Karpas-422 (cell line): Measurements from ENCODE around the gene RIPOR3. TPM values are rescaled to one million over a fixed set of nuclear protein-coding genes. Genes with fewer than 3 reads are reported as not detected.

Experiments used
- DNase-seq: peaks from one replicate; pipeline ENCODE4 v3.0.0-alpha.2; 2015
- H2AFZ ChIP-seq: fragments of 200-600 bp; sonication (generic); 2 replicates; pipeline ENCODE4 v1.6.1; 2014; ENCODE audit warnings: antibody characterized with exemption, low read length, mixed read lengths
- H3K27ac ChIP-seq: fragments of 200-600 bp; sonication (generic); 2 replicates; pipeline ENCODE4 v1.5.1; 2014; ENCODE audit warnings: mild to moderate bottlenecking, low read length, moderate library complexity
- H3K27me3 ChIP-seq: fragments of 200-600 bp; sonication (generic); 2 replicates; pipeline ENCODE4 v1.6.1; 2014; ENCODE audit warnings: low read length, mixed read lengths
- H3K36me3 ChIP-seq: fragments of 200-600 bp; sonication (generic); 2 replicates; pipeline ENCODE4 v1.6.1; 2014; ENCODE audit warnings: low read length, mixed read lengths; ENCODE audit not compliant: insufficient read depth
- H3K4me1 ChIP-seq: fragments of 200-600 bp; sonication (generic); 2 replicates; pipeline ENCODE4 v1.6.1; 2014; ENCODE audit warnings: mild to moderate bottlenecking, low read length, mixed read lengths
- H3K4me2 ChIP-seq: fragments of 200-600 bp; sonication (generic); 2 replicates; pipeline ENCODE4 v1.6.1; 2014; ENCODE audit warnings: low read length, low read depth, mild to moderate bottlenecking; ENCODE audit not compliant: poor library complexity, severe bottlenecking
- H3K4me3 ChIP-seq: fragments of 200-600 bp; sonication (generic); 2 replicates; pipeline ENCODE4 v1.5.1; 2014; ENCODE audit warnings: mild to moderate bottlenecking, antibody characterized with exemption, low read length, mixed read lengths
- H3K79me2 ChIP-seq: fragments of 200-600 bp; sonication (generic); 2 replicates; pipeline ENCODE4 v1.6.1; 2014; ENCODE audit warnings: mild to moderate bottlenecking, low read length, mixed read lengths
- H3K9ac ChIP-seq: fragments of 200-600 bp; sonication (generic); 2 replicates; pipeline ENCODE4 v1.6.0; 2014; ENCODE audit warnings: low read length
- H3K9me2 ChIP-seq: fragments of 200-600 bp; sonication (generic), shearing (Covaris generic); replicated peaks from 2 replicates; pipeline ENCODE4 v1.6.0; 2014; ENCODE audit warnings: mild to moderate bottlenecking, low read length, moderate library complexity; ENCODE audit not compliant: insufficient read depth
- H3K9me3 ChIP-seq: fragments of 300-700, 200-600 bp; sonication (generic); 2 replicates; pipeline ENCODE4 v1.6.1; 2014; ENCODE audit warnings: low read length, mixed read lengths
- H4K20me1 ChIP-seq: fragments of 200-600 bp; sonication (generic); 2 replicates; pipeline ENCODE4 v1.6.1; 2014; ENCODE audit warnings: mild to moderate bottlenecking, antibody characterized with exemption, low read length, low read depth; ENCODE audit not compliant: insufficient read depth
- total RNA-seq: library from RNA; depleted of rRNA; stranded (reverse); fragments of >200 nt; shearing (Covaris generic); gene quantifications from 2 replicates; pipeline ENCODE4 v1.2.3, GENCODE V29; 2014; ENCODE audit warnings: low replicate concordance

RIPOR3 gene
- total RNA-seq, 1 experiment from 2014 or later, result not detected

DNA sequence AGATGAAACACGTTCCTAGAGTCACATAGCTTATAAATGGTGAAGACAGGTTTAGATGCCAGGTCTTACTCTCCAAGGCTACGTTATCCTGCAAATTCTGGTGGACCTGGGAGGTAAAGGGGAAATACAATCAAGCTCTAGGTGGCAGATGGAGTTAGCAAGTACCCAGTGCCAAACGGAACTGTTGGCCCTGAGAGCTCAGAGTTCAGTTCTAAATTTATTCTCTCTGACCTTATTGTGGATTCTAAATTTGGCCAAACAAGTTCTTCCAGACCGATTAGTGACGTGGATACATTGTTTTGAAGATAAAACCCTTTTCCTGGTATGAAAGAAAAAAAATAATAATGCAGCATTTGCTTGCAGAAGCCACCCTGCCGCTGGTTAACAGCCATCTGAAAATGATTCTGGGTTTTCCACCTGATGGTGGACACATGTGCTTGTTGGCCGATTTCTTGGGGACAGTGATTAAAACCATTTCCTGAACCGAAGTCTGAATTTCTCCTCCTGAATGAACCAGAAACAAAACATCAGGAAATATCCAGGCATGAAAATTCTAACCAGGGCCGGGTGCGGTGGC, 32.5 kb downstream of the RIPOR3 start:
- no peak for DNase-seq
- Histone ChIP-seq H3K9me2 (no peaks in the 10 kb centered on the region), H3K4me2 (no peak overlapping the region), H3K4me1 (no peaks in the 10 kb centered on the region), H3K9me3 (no peaks in the 10 kb centered on the region), H3K27me3 (no peaks in the 10 kb centered on the region), H3K27ac (no peak overlapping the region), H3K4me3 (no peak overlapping the region), H3K79me2 (no peaks in the 10 kb centered on the region), H2AFZ (no peak overlapping the region), H3K9ac (no peak overlapping the region), H4K20me1 (no peaks in the 10 kb centered on the region), H3K36me3 (no peaks in the 10 kb centered on the region)

DNA sequence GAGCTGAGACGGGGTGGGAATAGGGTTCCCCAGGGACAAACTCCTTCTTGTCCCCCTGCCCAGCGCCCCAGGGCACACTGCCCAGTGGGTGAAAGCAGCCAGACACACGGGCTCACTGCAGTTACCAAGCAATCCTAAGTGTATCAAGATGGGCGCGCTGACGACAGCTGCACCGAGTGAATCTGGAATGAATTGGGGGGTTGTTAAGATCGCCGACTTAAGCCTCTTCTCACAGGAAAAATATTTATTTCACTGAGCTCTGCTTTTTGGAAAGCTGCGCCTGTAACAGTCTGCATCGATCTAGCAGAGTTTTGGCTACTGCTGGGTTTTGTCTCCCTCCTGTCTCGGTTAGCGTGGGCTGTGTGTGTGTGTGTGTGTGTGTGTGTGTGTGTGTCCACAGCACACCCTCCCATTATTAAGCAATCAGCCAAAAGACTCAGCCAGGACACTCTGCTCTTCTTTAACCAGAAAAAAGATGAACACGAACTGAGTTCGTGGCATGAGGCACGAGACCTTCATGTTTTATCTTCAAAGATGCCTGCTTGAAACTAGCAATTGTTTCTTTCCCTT, 35.9 kb downstream of the RIPOR3 start:
- Histone ChIP-seq H3K9me3 (no peaks in the 10 kb centered on the region), H2AFZ (no peak overlapping the region), H3K4me2 (no peak overlapping the region), H3K27ac (no peak overlapping the region), H3K9me2 (no peaks in the 10 kb centered on the region), H3K9ac (no peak overlapping the region), H4K20me1 (no peaks in the 10 kb centered on the region), H3K79me2 (no peaks in the 10 kb centered on the region), H3K36me3 (no peaks in the 10 kb centered on the region), H3K27me3 (no peaks in the 10 kb centered on the region), H3K4me3 (no peak overlapping the region), H3K4me1 (no peaks in the 10 kb centered on the region)
- no peak for DNase-seq

DNA sequence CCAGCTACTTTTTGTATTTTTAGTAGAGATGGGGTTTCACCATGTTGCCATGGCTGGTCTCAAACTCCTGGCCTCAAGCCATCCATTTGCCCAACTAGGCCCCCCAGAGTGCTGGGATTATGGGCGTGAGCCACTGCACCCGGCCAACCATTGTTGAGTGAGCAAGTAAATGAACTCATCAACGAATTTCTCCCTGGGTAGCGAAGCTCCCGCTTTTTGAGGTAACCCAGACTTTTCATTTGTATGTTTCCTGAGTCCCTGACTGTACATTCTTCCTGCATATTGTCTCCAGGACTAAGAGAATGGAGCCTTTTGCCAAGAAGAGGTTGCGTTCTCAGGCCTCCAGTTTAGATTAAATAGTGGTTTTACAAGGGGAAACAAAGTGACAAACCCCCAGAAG, 36.4 kb downstream of the RIPOR3 start:
- Histone ChIP-seq H3K9me3 (no peaks in the 10 kb centered on the region), H3K27ac (no peak overlapping the region), H3K4me2 (no peak overlapping the region), H3K4me1 (no peaks in the 10 kb centered on the region), H2AFZ (no peak overlapping the region), H3K27me3 (no peaks in the 10 kb centered on the region), H3K79me2 (no peaks in the 10 kb centered on the region), H3K9me2 (no peaks in the 10 kb centered on the region), H4K20me1 (no peaks in the 10 kb centered on the region), H3K4me3 (no peak overlapping the region), H3K36me3 (no peaks in the 10 kb centered on the region), H3K9ac (no peak overlapping the region)
- DNase-seq, result no peak

DNA sequence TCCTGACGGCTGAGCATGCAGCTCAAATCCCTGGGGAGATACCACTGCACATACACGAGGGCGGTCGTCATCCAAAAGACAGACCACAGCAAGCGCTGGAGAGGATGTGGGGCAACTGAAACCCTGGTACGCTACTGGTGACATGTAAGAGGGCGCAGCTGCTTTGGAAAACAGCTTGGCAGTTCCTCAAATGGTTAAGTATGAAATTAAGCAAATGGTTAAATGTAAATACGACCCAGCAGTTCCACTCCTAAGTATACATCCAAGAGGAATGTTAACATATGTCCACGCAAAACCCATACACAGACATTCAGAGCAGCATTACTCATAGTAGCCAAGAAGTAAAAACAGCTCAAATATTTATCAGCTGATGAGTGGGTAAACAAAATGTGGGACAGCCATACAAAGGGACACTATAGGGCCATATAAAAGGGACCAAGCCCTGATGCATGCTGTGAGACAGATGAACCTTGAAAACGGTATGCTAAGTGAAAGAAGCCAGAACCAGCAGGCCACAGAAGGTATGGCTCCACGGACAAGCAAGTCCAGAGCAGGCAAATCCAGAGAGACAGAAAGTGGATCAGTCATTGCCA, 38.5 kb downstream of the RIPOR3 start:
- Histone ChIP-seq H3K9me2 (no peaks in the 10 kb centered on the region), H3K79me2 (no peaks in the 10 kb centered on the region), H3K27ac (no peak overlapping the region), H3K27me3 (no peaks in the 10 kb centered on the region), H2AFZ (no peak overlapping the region), H3K4me3 (no peak overlapping the region), H3K9me3 (no peaks in the 10 kb centered on the region), H3K4me2 (no peak overlapping the region), H3K4me1 (no peaks in the 10 kb centered on the region), H4K20me1 (no peaks in the 10 kb centered on the region), H3K36me3 (no peaks in the 10 kb centered on the region), H3K9ac (no peak overlapping the region)
- no peak for DNase-seq

DNA sequence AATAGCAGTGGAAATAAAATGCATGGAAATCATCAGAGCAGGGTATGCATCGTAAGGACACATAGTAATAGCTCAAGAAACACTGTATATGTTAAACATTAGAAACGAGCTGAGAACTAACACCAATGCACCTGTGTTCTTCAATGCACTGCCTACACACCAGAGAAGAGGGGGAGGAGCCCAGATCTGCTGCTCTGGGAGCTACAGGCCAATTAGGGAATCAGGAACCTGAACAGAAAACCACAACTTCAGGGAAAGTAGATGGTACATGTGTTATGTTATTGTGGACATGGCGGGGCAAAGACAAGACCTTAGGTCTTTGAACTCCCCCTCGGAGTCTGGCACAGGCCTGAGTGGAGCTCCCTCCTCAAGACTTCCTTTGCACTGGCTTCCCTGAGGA, 39.7 kb downstream of the RIPOR3 start:
- H3K36me3 ChIP-seq, result no peaks in the 10 kb centered on the region
- no peak overlapping the region for H3K9ac ChIP-seq
- no peak overlapping the region for H3K27ac ChIP-seq
- no peaks in the 10 kb centered on the region for H3K79me2 ChIP-seq
- H4K20me1 ChIP-seq, result no peaks in the 10 kb centered on the region
- H2AFZ ChIP-seq, result no peak overlapping the region
- H3K4me1 ChIP-seq, result no peaks in the 10 kb centered on the region
- DNase-seq, result no peak
- no peak overlapping the region for H3K4me2 ChIP-seq
- H3K27me3 ChIP-seq, result no peaks in the 10 kb centered on the region
- no peak overlapping the region for H3K4me3 ChIP-seq
- H3K9me2 ChIP-seq, result no peaks in the 10 kb centered on the region
- peaks cover 2% of the 10 kb centered on the region for H3K9me3 ChIP-seq

DNA sequence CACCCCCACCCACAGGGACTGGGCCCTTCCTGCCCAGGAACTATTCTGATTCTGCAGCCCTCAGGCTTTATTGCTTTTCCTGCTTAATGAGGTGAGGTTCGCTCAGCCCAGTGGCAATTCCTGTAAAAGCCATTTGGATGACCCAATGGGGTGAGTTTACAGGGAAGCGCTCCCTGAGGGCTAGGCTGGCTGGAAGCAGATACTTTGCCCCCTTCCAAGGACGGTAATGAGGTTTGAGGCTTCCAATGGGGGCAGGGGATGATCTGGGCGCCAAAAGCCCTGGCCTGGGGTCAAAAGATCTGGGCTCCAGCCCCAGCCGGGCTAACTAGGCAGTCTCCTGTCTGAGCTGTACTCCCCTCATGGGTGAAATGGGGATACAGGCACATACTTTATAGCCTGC, 41.8 kb downstream of the RIPOR3 start:
- no peaks in the 10 kb centered on the region for H4K20me1 ChIP-seq
- no peaks in the 10 kb centered on the region for H3K79me2 ChIP-seq
- no peak overlapping the region for H3K27ac ChIP-seq
- no peaks in the 10 kb centered on the region for H3K4me1 ChIP-seq
- peaks cover 5% of the 10 kb centered on the region for H3K9me3 ChIP-seq
- no peak overlapping the region for H3K9ac ChIP-seq
- no peaks in the 10 kb centered on the region for H3K9me2 ChIP-seq
- H3K4me3 ChIP-seq, result no peak overlapping the region
- H3K36me3 ChIP-seq, result no peaks in the 10 kb centered on the region
- no peak overlapping the region for H2AFZ ChIP-seq
- no peak for DNase-seq
- H3K27me3 ChIP-seq, result no peaks in the 10 kb centered on the region
- no peak overlapping the region for H3K4me2 ChIP-seq

DNA sequence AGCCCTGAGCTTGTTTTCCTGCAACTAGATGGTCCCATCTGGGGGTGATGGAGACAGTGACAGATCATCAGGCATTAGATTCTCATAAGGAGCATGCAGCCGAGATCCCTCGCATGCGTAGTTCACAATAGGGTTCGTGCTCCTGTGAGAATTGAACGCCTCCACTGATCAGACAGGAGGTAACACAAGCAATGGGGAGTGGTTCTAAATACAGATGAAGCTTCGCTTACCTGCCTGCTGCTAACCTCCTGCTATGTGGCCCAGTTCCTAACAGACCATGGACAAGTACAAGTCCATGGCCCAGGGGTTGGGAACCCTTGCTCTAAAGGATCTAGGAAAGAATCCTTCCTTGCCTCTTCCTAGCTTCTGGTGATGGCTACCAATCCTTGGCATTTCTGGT, 42.7 kb downstream of the RIPOR3 start:
- H4K20me1 ChIP-seq, result no peaks in the 10 kb centered on the region
- no peak overlapping the region for H3K4me2 ChIP-seq
- no peak for DNase-seq
- H3K36me3 ChIP-seq, result no peaks in the 10 kb centered on the region
- H3K27me3 ChIP-seq, result no peaks in the 10 kb centered on the region
- no peak overlapping the region for H3K4me3 ChIP-seq
- H3K27ac ChIP-seq, result no peak overlapping the region
- no peaks in the 10 kb centered on the region for H3K79me2 ChIP-seq
- H2AFZ ChIP-seq, result no peak overlapping the region
- H3K9ac ChIP-seq, result no peak overlapping the region
- H3K4me1 ChIP-seq, result no peaks in the 10 kb centered on the region
- no peaks in the 10 kb centered on the region for H3K9me2 ChIP-seq
- H3K9me3 ChIP-seq, result peaks cover 5% of the 10 kb centered on the region

DNA sequence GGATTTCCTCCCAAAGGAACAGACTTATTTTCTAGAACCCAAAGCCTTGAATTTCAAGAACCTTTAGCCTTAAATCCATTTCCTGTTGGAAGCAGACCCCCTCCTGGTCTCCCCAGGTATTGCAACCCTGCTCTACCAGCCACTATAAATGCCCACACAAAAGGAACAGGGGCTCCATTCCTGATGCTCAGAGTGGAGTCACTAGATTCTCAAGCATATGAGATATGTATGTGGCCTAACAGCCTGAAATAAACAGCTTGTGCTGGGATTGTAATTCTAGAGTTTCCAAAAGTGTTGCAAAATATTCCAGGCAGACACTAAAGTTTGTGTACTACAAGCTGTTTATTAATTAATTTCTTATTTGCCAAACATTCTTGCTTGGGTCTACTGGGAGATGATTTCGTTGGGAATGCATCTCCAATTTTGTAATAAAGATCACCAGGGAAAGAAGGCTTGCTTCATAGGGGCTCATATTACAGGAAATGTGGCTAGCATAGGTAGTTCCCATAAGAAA, 44.8 kb downstream of the RIPOR3 start:
- H3K4me3 ChIP-seq, result no peak overlapping the region
- no peaks in the 10 kb centered on the region for H3K36me3 ChIP-seq
- H3K9ac ChIP-seq, result no peak overlapping the region
- H3K9me3 ChIP-seq, result peaks cover 5% of the 10 kb centered on the region
- H4K20me1 ChIP-seq, result no peaks in the 10 kb centered on the region
- no peak overlapping the region for H3K27ac ChIP-seq
- H3K27me3 ChIP-seq, result no peaks in the 10 kb centered on the region
- H3K79me2 ChIP-seq, result no peaks in the 10 kb centered on the region
- no peak for DNase-seq
- no peaks in the 10 kb centered on the region for H3K9me2 ChIP-seq
- H2AFZ ChIP-seq, result no peak overlapping the region
- no peaks in the 10 kb centered on the region for H3K4me1 ChIP-seq
- no peak overlapping the region for H3K4me2 ChIP-seq
